MM.1S (cell line): Measurements from ENCODE around the gene HSPA2.
"Not testable (repeated sequence)": the region's sequence is repeated elsewhere in the genome, so short reads cannot be mapped to it uniquely, and the experiment has no call there.

Experiments used
- DNase-seq: peaks from one replicate; pipeline ENCODE4 v3.0.0-alpha.2; 2015
- H2AFZ ChIP-seq: fragments of 300-600 bp; sonication (generic); 2 replicates; pipeline ENCODE4 v1.6.0; 2016; ENCODE audit warnings: antibody characterized with exemption, low read length
- H3F3A ChIP-seq: fragments of 300-600 bp; sonication (generic); 2 replicates; pipeline ENCODE4 v1.6.1; 2016; ENCODE audit warnings: mild to moderate bottlenecking, antibody characterized with exemption, low read length, moderate library complexity, mixed read lengths; ENCODE audit not compliant: insufficient read depth
- H3K27ac ChIP-seq: fragments of 300-600 bp; sonication (generic); 2 replicates; pipeline ENCODE4 v1.5.1; 2016; ENCODE audit warnings: mild to moderate bottlenecking, low read length
- H3K27me3 ChIP-seq: fragments of 300-600 bp; sonication (generic); replicated peaks from 2 replicates; pipeline ENCODE4 v1.6.0; 2016; ENCODE audit warnings: low read length; ENCODE audit not compliant: insufficient read depth
- H3K36me3 ChIP-seq: fragments of 300-600 bp; sonication (generic); replicated peaks from 2 replicates; pipeline ENCODE4 v1.6.1; 2016; ENCODE audit warnings: mild to moderate bottlenecking, low read length, mixed read lengths; ENCODE audit not compliant: insufficient read depth
- H3K4me1 ChIP-seq: fragments of 300-600 bp; sonication (generic); 2 replicates; pipeline ENCODE4 v1.6.1; 2016; ENCODE audit warnings: low read length, mixed read lengths
- H3K4me2 ChIP-seq: fragments of 300-600 bp; sonication (generic); 2 replicates; pipeline ENCODE4 v1.6.0; 2016; ENCODE audit warnings: low read depth, low read length
- H3K4me3 ChIP-seq: fragments of 300-600 bp; sonication (generic); 2 replicates; pipeline ENCODE4 v1.5.1; 2016; ENCODE audit warnings: low read length, mixed read lengths
- H3K79me2 ChIP-seq: fragments of 300-600 bp; sonication (generic); 2 replicates; pipeline ENCODE4 v1.6.1; 2016; ENCODE audit warnings: mixed run types, low read length, mixed read lengths
- H3K9ac ChIP-seq: fragments of 300-600 bp; sonication (generic); 2 replicates; pipeline ENCODE4 v1.6.1; 2016; ENCODE audit warnings: low read length, mixed read lengths
- H3K9me2 ChIP-seq: fragments of 300-600 bp; sonication (generic); replicated peaks from 2 replicates; pipeline ENCODE4 v1.6.1; 2016; ENCODE audit warnings: mild to moderate bottlenecking, low read length, mixed read lengths; ENCODE audit not compliant: insufficient read depth
- H3K9me3 ChIP-seq: fragments of 300-600 bp; sonication (generic); replicated peaks from 2 replicates; pipeline ENCODE4 v1.6.1; 2016; ENCODE audit warnings: mild to moderate bottlenecking, low read length, mixed read lengths; ENCODE audit not compliant: insufficient read depth
- H4K20me1 ChIP-seq: fragments of 300-600 bp; sonication (generic); 2 replicates; pipeline ENCODE4 v1.6.1; 2016; ENCODE audit warnings: mild to moderate bottlenecking, low read length, moderate library complexity, mixed read lengths; ENCODE audit not compliant: insufficient read depth
- CTCF ChIP-seq: fragments of 300-600 bp; sonication (generic); IDR thresholded peaks from 2 replicates; pipeline ENCODE4 v1.5.1; 2016; ENCODE audit warnings: antibody characterized with exemption, low read length, mixed read lengths
- EZH2 ChIP-seq: fragments of 300-600 bp; sonication (generic); optimal IDR thresholded peaks from 2 replicates; pipeline ENCODE3; 2017; ENCODE audit warnings: low read depth, mild to moderate bottlenecking, antibody characterized with exemption, low read length, mixed read lengths
- EZH2phosphoT487 ChIP-seq: fragments of 300-600 bp; sonication (generic); IDR thresholded peaks from 2 replicates; pipeline ENCODE4 v1.6.1; 2018; ENCODE audit warnings: antibody characterized with exemption, low read length

Gene HSPA2

DNA sequence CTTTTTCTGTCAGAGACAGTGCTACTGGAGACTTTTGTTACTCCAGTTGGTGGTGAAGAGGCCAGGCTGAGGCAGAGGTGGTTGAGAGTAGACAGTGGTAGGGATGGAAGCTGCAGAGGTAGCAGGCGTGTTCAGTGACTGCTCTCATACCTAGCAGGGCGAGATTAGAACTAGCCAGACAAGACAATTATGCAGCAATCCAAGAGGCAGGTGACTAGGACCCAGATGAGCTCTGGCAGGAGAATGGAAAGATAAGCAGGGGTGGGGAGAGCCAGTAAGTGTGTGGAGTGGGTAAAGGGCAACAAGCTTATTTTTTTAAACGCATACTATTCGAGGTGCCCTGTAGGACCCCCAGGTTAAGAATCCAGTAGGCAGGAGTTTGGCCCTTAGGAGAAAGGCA lies 14.0 kb downstream of the HSPA2 start:
- H3K27me3 ChIP-seq, result no peaks in the 10 kb centered on the region

DNA sequence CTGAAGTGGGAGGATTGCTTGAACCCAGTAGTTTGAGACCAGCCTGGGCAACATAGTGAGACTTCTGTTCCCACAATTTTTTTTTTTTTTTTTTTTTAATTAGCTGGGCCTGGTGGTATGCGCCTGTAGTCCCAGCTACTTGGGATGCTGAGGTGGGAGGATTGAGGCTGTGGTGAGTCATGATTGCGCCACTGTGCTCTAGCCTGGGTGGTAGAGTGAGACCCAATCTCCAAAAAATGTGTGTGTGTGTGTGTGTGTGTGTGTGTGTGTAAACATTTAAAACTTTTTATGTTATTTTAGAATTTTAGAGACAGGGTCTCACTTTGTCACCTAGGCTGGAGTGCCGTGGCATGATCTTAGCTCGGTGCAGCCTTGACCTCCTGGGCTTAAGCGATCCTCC lies 16.0 kb downstream of the HSPA2 start:
- H3K9me3 ChIP-seq, result no peaks in the 10 kb centered on the region
- H3K4me3 ChIP-seq, result no peak overlapping the region
- H3K36me3 ChIP-seq, result no peaks in the 10 kb centered on the region
- no peak overlapping the region for H2AFZ ChIP-seq
- no peaks in the 10 kb centered on the region for H3F3A ChIP-seq
- H3K4me1 ChIP-seq, result no peaks in the 10 kb centered on the region
- no peak overlapping the region for H3K9ac ChIP-seq
- H4K20me1 ChIP-seq, result no peaks in the 10 kb centered on the region
- no peak for DNase-seq
- TF ChIP-seq EZH2 (no peak), EZH2phosphoT487 (no peak), CTCF (no peak)
- no peaks in the 10 kb centered on the region for H3K27me3 ChIP-seq
- no peaks in the 10 kb centered on the region for H3K9me2 ChIP-seq
- no peak overlapping the region for H3K27ac ChIP-seq
- no peaks in the 10 kb centered on the region for H3K79me2 ChIP-seq
- no peak overlapping the region for H3K4me2 ChIP-seq

More for the DNA sequence above, 14.0 kb downstream of the HSPA2 start:
- H3K4me3 ChIP-seq, result no peak overlapping the region
- no peaks in the 10 kb centered on the region for H3K4me1 ChIP-seq
- no peak for TF ChIP-seq EZH2
- no peak for TF ChIP-seq CTCF
- TF ChIP-seq EZH2phosphoT487, result no peak
- H3K79me2 ChIP-seq, result no peaks in the 10 kb centered on the region
- no peak for DNase-seq
- no peaks in the 10 kb centered on the region for H3K9me3 ChIP-seq
- H3K4me2 ChIP-seq, result no peak overlapping the region
- no peak overlapping the region for H3K27ac ChIP-seq
- H3F3A ChIP-seq, result no peaks in the 10 kb centered on the region
- no peak overlapping the region for H3K9ac ChIP-seq
- H3K36me3 ChIP-seq, result no peaks in the 10 kb centered on the region
- H4K20me1 ChIP-seq, result no peaks in the 10 kb centered on the region
- H2AFZ ChIP-seq, result no peak overlapping the region
- no peaks in the 10 kb centered on the region for H3K9me2 ChIP-seq

DNA sequence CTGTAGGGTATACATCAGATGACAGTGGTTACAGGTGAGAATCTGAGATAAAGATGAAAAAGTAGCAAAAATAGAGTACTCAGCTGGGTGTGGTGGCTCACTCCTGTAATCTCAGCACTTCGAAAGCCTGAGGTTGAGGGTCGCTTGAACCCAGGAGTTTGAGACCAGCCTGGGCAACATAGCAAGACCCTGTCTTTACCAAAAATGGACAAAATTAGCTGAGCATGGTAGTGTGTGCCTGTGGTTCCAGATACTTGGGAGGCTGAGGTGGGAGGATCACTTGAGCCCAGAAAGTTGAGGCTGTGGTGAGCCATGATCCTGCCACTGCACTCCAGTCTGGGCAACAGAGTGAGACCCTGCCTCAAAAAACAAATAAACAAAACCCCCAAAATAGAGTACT lies 17.7 kb downstream of the HSPA2 start:
- DNase-seq, H3K27ac ChIP-seq, H3K27me3 ChIP-seq, H3F3A ChIP-seq, H3K4me2 ChIP-seq, H3K9ac ChIP-seq, H3K79me2 ChIP-seq, H3K9me3 ChIP-seq, H3K4me3 ChIP-seq, H4K20me1 ChIP-seq, H3K4me1 ChIP-seq, H3K36me3 ChIP-seq, H3K9me2 ChIP-seq, H2AFZ ChIP-seq: not testable (repeated sequence)

DNA sequence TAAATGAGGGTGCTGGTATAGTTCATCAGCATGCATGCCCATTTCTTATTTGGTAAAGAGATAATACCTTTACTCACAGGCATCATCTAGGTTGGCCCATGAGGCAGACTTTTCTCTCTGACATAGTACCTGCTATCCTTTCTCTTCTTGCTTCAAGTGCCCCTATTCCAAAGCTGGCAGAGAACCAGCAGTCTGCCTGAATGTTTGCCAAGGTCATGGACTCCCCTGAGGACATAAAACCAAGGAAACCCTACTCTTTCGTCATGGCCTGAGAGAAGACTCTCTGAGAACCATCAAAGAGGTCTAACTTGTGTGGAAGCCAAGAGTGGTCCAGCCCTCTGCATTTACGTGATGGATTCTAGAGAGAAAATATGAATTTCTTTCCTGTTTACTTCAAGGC lies 21.1 kb downstream of the HSPA2 start:
- no peak overlapping the region for H3K4me3 ChIP-seq
- DNase-seq, result no peak
- H2AFZ ChIP-seq, result no peak overlapping the region
- no peaks in the 10 kb centered on the region for H3K79me2 ChIP-seq
- H3K36me3 ChIP-seq, result no peaks in the 10 kb centered on the region
- no peaks in the 10 kb centered on the region for H3K27me3 ChIP-seq
- no peaks in the 10 kb centered on the region for H3K9me3 ChIP-seq
- H3K4me2 ChIP-seq, result no peak overlapping the region
- H3K9me2 ChIP-seq, result no peaks in the 10 kb centered on the region
- no peak overlapping the region for H3K27ac ChIP-seq
- no peaks in the 10 kb centered on the region for H4K20me1 ChIP-seq
- no peaks in the 10 kb centered on the region for H3F3A ChIP-seq
- TF ChIP-seq EZH2 (no peak), EZH2phosphoT487 (no peak), CTCF (no peak)
- H3K9ac ChIP-seq, result no peak overlapping the region
- no peaks in the 10 kb centered on the region for H3K4me1 ChIP-seq
